Keratinocyte (primary cell): ENCODE results near the gene SLC27A1.

Experiments used
- EZH2 ChIP-seq: IDR thresholded peaks from one replicate; pipeline ENCODE4 v1.6.1; 2012; ENCODE audit warnings: inconsistent platforms, mild to moderate bottlenecking, low read length, moderate library complexity
- TF ChIP-seq, protein P1 (sequence below), 3 experiments: IDR thresholded peaks in 1 of 3; conservative IDR thresholded peaks in 1 of 3; optimal IDR thresholded peaks in 1 of 3; 2 replicates in 2 of 3; 3 replicates in 1 of 3; pipeline versions ENCODE3 to v1.5.1; 2011; ENCODE audit warnings: low read length in 3 of 3, mild to moderate bottlenecking in 3 of 3, moderate library complexity in 2 of 3, control low read depth in 1 of 3, inconsistent platforms in 1 of 3; ENCODE audit not compliant: insufficient read depth in 2 of 3; ENCODE audit errors: extremely low read depth in 1 of 3

DNA sequence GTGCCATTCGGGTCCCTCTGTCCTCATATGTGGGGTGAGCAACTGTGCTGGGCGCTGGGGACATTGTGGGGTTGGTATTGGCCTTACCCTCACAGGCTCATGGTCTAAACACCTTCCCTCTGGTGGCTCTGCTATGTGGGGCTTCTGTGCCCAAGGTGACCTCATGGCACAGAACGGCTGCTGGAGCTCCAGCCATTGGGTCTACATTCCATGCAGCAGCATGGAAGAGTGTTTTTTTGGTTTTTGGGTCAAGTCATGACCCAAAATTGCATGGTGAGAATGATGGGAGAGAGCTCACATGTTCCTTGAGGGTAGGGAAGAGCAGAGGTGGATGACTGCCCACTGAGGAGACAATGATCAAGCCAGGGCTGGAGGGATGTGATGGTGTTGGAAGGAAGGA is 58.3 kb downstream of the SLC27A1 start:
- TF ChIP-seq, protein P1, sequence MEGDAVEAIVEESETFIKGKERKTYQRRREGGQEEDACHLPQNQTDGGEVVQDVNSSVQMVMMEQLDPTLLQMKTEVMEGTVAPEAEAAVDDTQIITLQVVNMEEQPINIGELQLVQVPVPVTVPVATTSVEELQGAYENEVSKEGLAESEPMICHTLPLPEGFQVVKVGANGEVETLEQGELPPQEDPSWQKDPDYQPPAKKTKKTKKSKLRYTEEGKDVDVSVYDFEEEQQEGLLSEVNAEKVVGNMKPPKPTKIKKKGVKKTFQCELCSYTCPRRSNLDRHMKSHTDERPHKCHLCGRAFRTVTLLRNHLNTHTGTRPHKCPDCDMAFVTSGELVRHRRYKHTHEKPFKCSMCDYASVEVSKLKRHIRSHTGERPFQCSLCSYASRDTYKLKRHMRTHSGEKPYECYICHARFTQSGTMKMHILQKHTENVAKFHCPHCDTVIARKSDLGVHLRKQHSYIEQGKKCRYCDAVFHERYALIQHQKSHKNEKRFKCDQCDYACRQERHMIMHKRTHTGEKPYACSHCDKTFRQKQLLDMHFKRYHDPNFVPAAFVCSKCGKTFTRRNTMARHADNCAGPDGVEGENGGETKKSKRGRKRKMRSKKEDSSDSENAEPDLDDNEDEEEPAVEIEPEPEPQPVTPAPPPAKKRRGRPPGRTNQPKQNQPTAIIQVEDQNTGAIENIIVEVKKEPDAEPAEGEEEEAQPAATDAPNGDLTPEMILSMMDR (optimal IDR thresholded peaks at IDR 0.05 in 1 of 3, IDR thresholded peaks at IDR 0.05 in 1 of 3, conservative IDR thresholded peaks at IDR 0.05 in 1 of 3; ENCODE audit: extremely low read depth in 1 of 3, insufficient read depth in 2 of 3, low read length in 3 of 3), result no peak
- TF ChIP-seq EZH2, result no peak
